Kidney epithelial cell (primary cell): Measurements from ENCODE around the gene TXNRD1. TPM values are rescaled to one million over a fixed set of nuclear protein-coding genes. Genes with fewer than 3 reads are reported as not detected.

Experiments used
- DNase-seq: peaks from one replicate; pipeline ENCODE4 v3.0.0-alpha.2; 2010; ENCODE audit warnings: low read depth
- H3K27me3 ChIP-seq: 2 replicates; pipeline ENCODE4 v1.6.0; 2011; ENCODE audit warnings: low read length; ENCODE audit not compliant: control insufficient read depth, insufficient read depth
- H3K36me3 ChIP-seq: 2 replicates; pipeline ENCODE4 v1.5.1; 2011; ENCODE audit warnings: low read length; ENCODE audit not compliant: control insufficient read depth, insufficient read depth
- H3K4me3 ChIP-seq: 2 replicates; pipeline ENCODE4 v1.5.1; 2011; ENCODE audit warnings: low read depth, mild to moderate bottlenecking, control low read depth, low read length
- CTCF ChIP-seq: IDR thresholded peaks from 2 replicates; pipeline ENCODE4 v1.5.1; 2011; ENCODE audit warnings: mild to moderate bottlenecking, moderate library complexity, low read length, control low read depth, inconsistent platforms; ENCODE audit not compliant: insufficient read depth, poor library complexity, severe bottlenecking
- total RNA-seq: library from RNA; depleted of rRNA; stranded (reverse); fragments of >200 nt; gene quantifications from 2 replicates; pipeline ENCODE4 v1.2.3, GENCODE V29; 2015

TXNRD1 gene
- total RNA-seq, 1 donor from 2014 or later = 100 TPM

- Histone ChIP-seq H3K36me3 (no peaks in the 10 kb centered on the region), H3K27me3 (no peaks in the 10 kb centered on the region), H3K4me3 (no peak overlapping the region)
- no peak for DNase-seq
- TF ChIP-seq CTCF = no peak
These were observed 28.4 kb downstream of the TXNRD1 start for GRCh38 chr12:104243971-104244370.

DNA sequence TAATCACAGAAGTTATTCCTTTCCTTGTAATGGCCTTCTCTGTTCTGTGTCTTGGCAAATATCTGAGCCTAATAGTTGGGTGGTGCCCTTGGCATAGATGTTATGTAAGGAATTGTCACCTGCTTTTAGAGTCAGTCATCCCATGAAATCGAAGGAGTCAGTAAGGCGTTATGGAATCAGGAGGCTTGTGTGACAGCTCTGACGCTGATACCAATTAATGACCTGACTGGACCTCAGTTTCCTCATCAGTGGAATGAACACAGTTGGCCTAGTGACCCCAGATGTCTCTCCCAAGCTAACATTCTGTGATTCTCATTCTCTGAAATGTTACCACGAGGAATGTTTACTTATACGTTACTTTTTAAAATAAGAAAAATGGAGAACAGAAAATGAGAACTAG lies 32.1 kb downstream of the TXNRD1 start:
- no peak for TF ChIP-seq CTCF
- DNase-seq = no peak
- Histone ChIP-seq H3K27me3 (no peaks in the 10 kb centered on the region), H3K4me3 (no peak overlapping the region), H3K36me3 (no peaks in the 10 kb centered on the region)

GRCh38 chr12:104248444-104248843 lies 32.9 kb downstream of the TXNRD1 start:
- DNase-seq = no peak
- H3K27me3 ChIP-seq = no peaks in the 10 kb centered on the region
- TF ChIP-seq CTCF = no peak
- no peak overlapping the region for H3K4me3 ChIP-seq
- no peaks in the 10 kb centered on the region for H3K36me3 ChIP-seq

DNA sequence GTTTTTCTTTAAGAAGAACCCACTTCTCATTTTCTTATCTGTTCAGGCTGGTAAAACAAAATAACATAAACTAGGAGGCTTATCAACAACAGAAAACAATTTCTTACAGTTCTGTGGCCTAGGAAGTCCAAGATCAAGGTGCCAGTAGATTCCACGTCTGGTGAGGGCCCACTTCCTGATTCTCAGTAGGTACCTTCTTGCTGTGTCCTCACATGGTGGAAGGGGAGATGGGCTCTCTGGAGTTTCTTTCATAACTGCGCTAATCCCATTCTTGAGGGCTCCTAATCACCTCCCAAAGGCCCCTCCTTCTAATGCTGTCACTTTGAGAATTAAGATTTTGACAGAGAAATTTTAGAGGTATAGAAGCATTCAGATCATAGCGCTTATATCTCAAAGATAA lies 33.4 kb downstream of the TXNRD1 start:
- Histone ChIP-seq H3K36me3 (no peaks in the 10 kb centered on the region), H3K27me3 (no peaks in the 10 kb centered on the region), H3K4me3 (no peak overlapping the region)
- DNase-seq = no peak
- no peak for TF ChIP-seq CTCF

- no peaks in the 10 kb centered on the region for H3K36me3 ChIP-seq
- H3K4me3 ChIP-seq = no peak overlapping the region
- H3K27me3 ChIP-seq = no peaks in the 10 kb centered on the region
- TF ChIP-seq CTCF = no peak
- DNase-seq = no peak
These were observed 34.3 kb downstream of the TXNRD1 start for GRCh38 chr12:104249898-104250297.

GRCh38 chr12:104250366-104251125 lies 35.0 kb downstream of the TXNRD1 start:
- no peaks in the 10 kb centered on the region for H3K36me3 ChIP-seq
- H3K4me3 ChIP-seq = no peak overlapping the region
- no peak for TF ChIP-seq CTCF
- H3K27me3 ChIP-seq = no peaks in the 10 kb centered on the region
- DNase-seq = no peak
